ENCODE data around the gene RBM20. TPM values are rescaled to one million over a fixed set of nuclear protein-coding genes. Genes with fewer than 3 reads are reported as not detected.
"Not testable (repeated sequence)": the region's sequence is repeated elsewhere in the genome, so short reads cannot be mapped to it uniquely, and the experiment has no call there.

The RBM20 gene
- polyA plus RNA-seq, 1 experiment: 0.11 TPM

- no peak overlapping the region for H3K27ac ChIP-seq (ENCODE audit: low read depth, low read length)
- no peaks in the 10 kb centered on the region for H3K27me3 ChIP-seq (ENCODE audit: control insufficient read depth, insufficient read depth, low read length)
- POLR2A ChIA-PET: no interaction called here
- TF ChIP-seq CTCF (IDR thresholded peaks at IDR 0.05; ENCODE audit: low read depth, low read length): no peak
- CTCF ChIA-PET: interaction anchor here (1.6 kb wide), 1 partner anchor 51 kb away, joined by 4 read pairs; no protein-coding TSS in a partner anchor
- DNase-seq (ENCODE audit: low read depth, low spot score): no peak
- no peak overlapping the region for H3K4me3 ChIP-seq (ENCODE audit: low read depth, low read length)
- no peaks in the 10 kb centered on the region for H3K9me3 ChIP-seq (ENCODE audit: control insufficient read depth, insufficient read depth, low read length)
Measured at GRCh38 chr10:110661292-110661691, 17.2 kb downstream of the RBM20 start.

- Histone ChIP-seq H3K9me3 (ENCODE audit: control insufficient read depth, insufficient read depth, low read length) (no peaks in the 10 kb centered on the region), H3K27me3 (ENCODE audit: control insufficient read depth, insufficient read depth, low read length) (no peaks in the 10 kb centered on the region), H3K4me3 (ENCODE audit: low read depth, low read length) (no peak overlapping the region), H3K27ac (ENCODE audit: low read depth, low read length) (peak overlapping the region; percentile 53)
- ChIA-PET POLR2A (interaction anchor here (0.6 to 1.7 kb wide), 6 partner anchors 12 to 238 kb away, joined by 3 to 6 read pairs (median 4); no protein-coding TSS in a partner anchor), CTCF (interaction anchor here (2.0 to 2.9 kb wide), 2 partner anchors 7 to 17 kb away, joined by 4 to 15 read pairs; no protein-coding TSS in a partner anchor)
- DNase-seq (ENCODE audit: low read depth, low spot score): peak; percentile 85
- no peak for TF ChIP-seq CTCF (IDR thresholded peaks at IDR 0.05; ENCODE audit: low read depth, low read length)
Measured at GRCh38 chr10:110664483-110665420, 20.6 kb downstream of the RBM20 start.

- H3K4me3 ChIP-seq (ENCODE audit: low read depth, low read length); H3K27ac ChIP-seq (ENCODE audit: low read depth, low read length); H3K9me3 ChIP-seq (ENCODE audit: control insufficient read depth, insufficient read depth, low read length); DNase-seq (ENCODE audit: low read depth, low spot score); H3K27me3 ChIP-seq (ENCODE audit: control insufficient read depth, insufficient read depth, low read length): not testable (repeated sequence)
- ChIA-PET POLR2A (interaction anchor here (0.6 to 1.7 kb wide), 2 partner anchors 17 to 19 kb away, joined by 3 to 5 read pairs; no protein-coding TSS in a partner anchor), CTCF (interaction anchor here (0.6 to 2.0 kb wide), 2 partner anchors 15 to 17 kb away, joined by 3 to 4 read pairs; no protein-coding TSS in a partner anchor)
Measured at GRCh38 chr10:110666259-110666658, 22.1 kb downstream of the RBM20 start.

- no peak overlapping the region for H3K27ac ChIP-seq (ENCODE audit: low read depth, low read length)
- DNase-seq (ENCODE audit: low read depth, low spot score): no peak
- no peak overlapping the region for H3K4me3 ChIP-seq (ENCODE audit: low read depth, low read length)
- peaks cover under 1% of the 10 kb centered on the region for H3K27me3 ChIP-seq (ENCODE audit: control insufficient read depth, insufficient read depth, low read length)
- H3K9me3 ChIP-seq (ENCODE audit: control insufficient read depth, insufficient read depth, low read length): no peaks in the 10 kb centered on the region
- TF ChIP-seq CTCF (IDR thresholded peaks at IDR 0.05; ENCODE audit: low read depth, low read length): no peak
- CTCF ChIA-PET: interaction anchor here (0.6 to 2.0 kb wide), 2 partner anchors 15 to 17 kb away, joined by 3 to 4 read pairs; no protein-coding TSS in a partner anchor
- POLR2A ChIA-PET: no interaction called here
Measured at GRCh38 chr10:110666673-110667072, 22.5 kb downstream of the RBM20 start.

GRCh38 chr10:110667620-110668343, 23.6 kb downstream of the RBM20 start:
- CTCF ChIA-PET: no interaction called here
- H3K27ac ChIP-seq (ENCODE audit: low read depth, low read length): no peak overlapping the region
- no peak for DNase-seq (ENCODE audit: low read depth, low spot score)

More at GRCh38 chr10:110667620-110668343, 23.6 kb downstream of the RBM20 start:
- no peak for TF ChIP-seq CTCF (IDR thresholded peaks at IDR 0.05; ENCODE audit: low read depth, low read length)
- Histone ChIP-seq H3K27me3 (ENCODE audit: control insufficient read depth, insufficient read depth, low read length) (peaks cover 3% of the 10 kb centered on the region), H3K4me3 (ENCODE audit: low read depth, low read length) (no peak overlapping the region), H3K9me3 (ENCODE audit: control insufficient read depth, insufficient read depth, low read length) (no peaks in the 10 kb centered on the region)
- POLR2A ChIA-PET: no interaction called here

Measured in AG04450 (cell line).